Measurements from ENCODE around the gene GAD1. TPM values are rescaled to one million over a fixed set of nuclear protein-coding genes. Genes with fewer than 3 reads are reported as not detected.

GAD1 gene
- total RNA-seq, 1 experiment from 2014 or later = not detected

GRCh38 chr2:170840717-170841210 lies 24.1 kb downstream of the GAD1 start:
- no peak for DNase-seq (ENCODE audit: extremely low read depth, low read depth)

- DNase-seq (ENCODE audit: extremely low read depth, low read depth) = no peak
Observed at GRCh38 chr2:170842785-170843184, 26.1 kb downstream of the GAD1 start.

- DNase-seq (ENCODE audit: extremely low read depth, low read depth) = no peak
Observed at GRCh38 chr2:170843656-170844055, 27.0 kb downstream of the GAD1 start.

- DNase-seq (ENCODE audit: extremely low read depth, low read depth) = peak; percentile 5
Observed at GRCh38 chr2:170845343-170845742, 28.7 kb downstream of the GAD1 start.

GRCh38 chr2:170846314-170846713 lies 29.6 kb downstream of the GAD1 start:
- DNase-seq (ENCODE audit: extremely low read depth, low read depth) = no peak

- no peak for DNase-seq (ENCODE audit: extremely low read depth, low read depth)
Observed at GRCh38 chr2:170847716-170848115, 31.0 kb downstream of the GAD1 start.

- DNase-seq (ENCODE audit: extremely low read depth, low read depth) = no peak
Observed at GRCh38 chr2:170848587-170848986, 31.9 kb downstream of the GAD1 start.

GRCh38 chr2:170850251-170850650 lies 33.6 kb downstream of the GAD1 start:
- DNase-seq (ENCODE audit: extremely low read depth, low read depth) = no peak

GRCh38 chr2:170851635-170852034 lies 34.9 kb downstream of the GAD1 start:
- no peak for DNase-seq (ENCODE audit: extremely low read depth, low read depth)

- no peak for DNase-seq (ENCODE audit: extremely low read depth, low read depth)
Observed at GRCh38 chr2:170856066-170856465, 39.4 kb downstream of the GAD1 start.

GRCh38 chr2:170862286-170862902 lies 45.7 kb downstream of the GAD1 start:
- no peak for DNase-seq (ENCODE audit: extremely low read depth, low read depth)

- DNase-seq (ENCODE audit: extremely low read depth, low read depth) = no peak
Observed at GRCh38 chr2:170863087-170863486, 46.4 kb downstream of the GAD1 start.

- no peak for DNase-seq (ENCODE audit: extremely low read depth, low read depth)
Observed at GRCh38 chr2:170869036-170869435, 52.3 kb downstream of the GAD1 start.

GRCh38 chr2:170869461-170869860 lies 52.8 kb downstream of the GAD1 start:
- no peak for DNase-seq (ENCODE audit: extremely low read depth, low read depth)

- peak; percentile 60 for DNase-seq (ENCODE audit: extremely low read depth, low read depth)
Observed at GRCh38 chr2:170873035-170873692, 56.5 kb downstream of the GAD1 start.

- DNase-seq (ENCODE audit: extremely low read depth, low read depth) = no peak
Observed at GRCh38 chr2:170878066-170878465, 61.4 kb downstream of the GAD1 start.

- no peak for DNase-seq (ENCODE audit: extremely low read depth, low read depth)
Observed at GRCh38 chr2:170878505-170878904, 61.8 kb downstream of the GAD1 start.

- DNase-seq (ENCODE audit: extremely low read depth, low read depth) = no peak
Observed at GRCh38 chr2:170881840-170882239, 65.2 kb downstream of the GAD1 start.

GRCh38 chr2:170882758-170883157 lies 66.1 kb downstream of the GAD1 start:
- DNase-seq (ENCODE audit: extremely low read depth, low read depth) = no peak

- no peak for DNase-seq (ENCODE audit: extremely low read depth, low read depth)
Observed at GRCh38 chr2:170883683-170884082, 67.0 kb downstream of the GAD1 start.

- no peak for DNase-seq (ENCODE audit: extremely low read depth, low read depth)
Observed at GRCh38 chr2:170885130-170885791, 68.6 kb downstream of the GAD1 start.

- DNase-seq (ENCODE audit: extremely low read depth, low read depth) = no peak
Observed at GRCh38 chr2:170886386-170886785, 69.7 kb downstream of the GAD1 start.

All from NCI-H460 (cell line).